22Rv1 (cell line): Measurements from ENCODE around the gene STEAP1B.

Experiments used
- CTCF ChIP-seq: fragments of 450-650 bp; IDR thresholded peaks from 2 replicates; pipeline ENCODE4 v1.5.1; 2017; ENCODE audit warnings: mild to moderate bottlenecking
- ZFX ChIP-seq: fragments of 450-650 bp; IDR thresholded peaks from 2 replicates; pipeline ENCODE4 v1.6.1; 2017; ENCODE audit warnings: antibody characterized with exemption, borderline replicate concordance

- TF ChIP-seq CTCF (no peak), ZFX (no peak)
Observed at GRCh38 chr7:22417349-22417748, 82.6 kb downstream of the STEAP1B start.
